GM18868 (cell line): Measurements from ENCODE around the gene PCDHB2.
"Not testable (repeated sequence)": the region's sequence is repeated elsewhere in the genome, so short reads cannot be mapped to it uniquely, and the experiment has no call there.

Source experiments
- ATAC-seq: cut with Tn5 transposase; IDR thresholded peaks from one replicate; pipeline ENCODE4 v1.9.1; 2021; ENCODE audit warnings: mild to moderate bottlenecking, moderate library complexity; ENCODE audit not compliant: unreplicated experiment

PCDHB2 gene

GRCh38 chr5:141094481-141095262 lies at the start of gene PCDHB2:
Gene PCDHB2 (plus strand): TSS chr5:141094615. CDS start chr5:141094791, 176 bp downstream.
- no peak for ATAC-seq

DNA sequence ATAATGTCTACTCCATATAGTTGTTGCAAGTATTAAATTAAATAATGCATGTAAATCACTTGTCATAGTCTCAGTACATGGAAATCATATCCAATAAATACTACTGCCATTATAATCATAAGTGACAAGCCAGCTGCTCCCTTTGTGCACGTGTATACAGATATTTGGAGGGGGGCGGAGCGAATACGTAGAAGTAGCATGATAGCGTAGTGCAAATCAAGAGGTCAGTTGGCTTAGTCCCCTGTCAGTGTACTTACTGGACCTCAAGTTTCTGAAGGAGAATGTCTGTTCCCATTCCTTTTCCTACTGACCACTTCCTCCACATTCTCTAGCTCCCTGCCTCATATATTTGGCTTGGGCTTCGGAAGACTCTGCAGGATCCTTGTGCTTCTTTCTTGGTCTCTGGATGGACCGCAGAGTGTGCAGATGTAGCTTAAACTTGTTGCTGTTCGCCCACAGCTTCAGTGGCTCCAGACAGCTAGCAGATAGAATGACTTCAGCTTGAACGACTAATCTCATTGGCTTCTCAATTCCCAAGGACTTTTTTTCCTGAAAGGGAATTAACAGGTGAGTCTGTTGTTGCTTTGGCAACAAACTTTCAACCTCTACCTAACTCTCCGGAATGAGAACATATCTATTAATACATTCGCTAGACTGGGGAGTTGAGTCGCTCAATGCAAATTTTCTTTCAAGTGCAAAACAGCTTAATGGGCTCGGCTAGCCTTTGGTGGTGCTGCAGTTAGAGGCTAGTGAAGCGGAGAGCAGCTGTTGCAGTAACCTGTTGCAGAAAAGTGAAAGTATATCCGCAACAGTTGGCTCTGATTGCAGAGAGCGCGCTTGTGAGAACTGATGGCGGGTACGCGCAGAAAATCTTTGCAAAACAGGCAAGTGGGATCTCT lies 43.5 kb upstream of the PCDHB2 start, which contains the start of gene PCDHB1:
Gene PCDHB1, plus strand, starts transcription at position 753 of the 899 bp plus-strand sequence. Its CDS starts 97 bp downstream, at position 850.
- ATAC-seq: no peak

DNA sequence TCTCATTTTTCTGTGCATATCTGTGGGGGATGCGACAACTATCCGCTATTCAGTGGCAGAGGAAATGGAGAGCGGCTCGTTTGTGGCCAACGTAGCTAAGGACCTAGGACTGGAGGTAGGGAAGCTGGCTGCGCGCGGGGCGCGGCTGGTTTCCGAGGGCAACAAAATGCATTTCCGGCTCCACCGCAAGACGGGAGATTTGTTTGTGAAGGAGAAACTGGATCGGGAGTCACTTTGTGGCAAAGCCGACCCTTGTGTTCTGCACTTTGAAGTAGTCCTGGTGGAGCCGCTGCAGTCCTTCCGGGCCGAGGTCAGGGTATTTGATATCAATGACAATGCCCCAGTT lies 42.9 kb upstream of the PCDHB2 start:
- ATAC-seq: no peak

GRCh38 chr5:141077826-141078225 lies 16.6 kb upstream of the PCDHB2 start:
- ATAC-seq: no peak

- ATAC-seq: no peak
These were observed 12.2 kb upstream of the PCDHB2 start for GRCh38 chr5:141082228-141082627.

DNA sequence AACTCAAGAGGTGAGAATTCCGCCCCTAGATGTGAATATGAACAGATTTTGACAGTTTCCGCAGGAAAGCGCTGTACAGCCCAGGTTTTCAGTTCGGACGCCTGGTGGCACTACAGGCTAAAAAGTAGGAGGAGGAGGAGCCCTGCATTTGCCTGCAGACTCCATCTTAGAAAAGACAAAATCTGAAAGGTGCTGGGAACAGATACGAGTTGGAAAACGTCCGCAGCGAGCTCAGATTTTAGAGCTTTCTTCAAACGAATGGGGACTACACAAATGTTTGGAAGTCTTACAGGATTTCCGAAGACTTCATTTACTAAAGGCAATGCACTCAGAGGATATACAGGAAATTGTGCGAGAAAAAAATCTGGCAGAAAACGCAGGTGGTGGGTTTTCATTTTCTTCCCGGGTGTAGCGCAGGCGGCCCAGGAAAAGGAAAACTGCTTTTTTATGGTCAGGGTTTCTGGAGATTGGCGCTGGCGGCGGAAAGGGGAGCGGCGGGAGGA lies 9.9 kb upstream of the PCDHB2 start:
- ATAC-seq: peak; percentile 64

GRCh38 chr5:141095263-141095641 lies 837 bp downstream of the PCDHB2 start:
- ATAC-seq: no peak

DNA sequence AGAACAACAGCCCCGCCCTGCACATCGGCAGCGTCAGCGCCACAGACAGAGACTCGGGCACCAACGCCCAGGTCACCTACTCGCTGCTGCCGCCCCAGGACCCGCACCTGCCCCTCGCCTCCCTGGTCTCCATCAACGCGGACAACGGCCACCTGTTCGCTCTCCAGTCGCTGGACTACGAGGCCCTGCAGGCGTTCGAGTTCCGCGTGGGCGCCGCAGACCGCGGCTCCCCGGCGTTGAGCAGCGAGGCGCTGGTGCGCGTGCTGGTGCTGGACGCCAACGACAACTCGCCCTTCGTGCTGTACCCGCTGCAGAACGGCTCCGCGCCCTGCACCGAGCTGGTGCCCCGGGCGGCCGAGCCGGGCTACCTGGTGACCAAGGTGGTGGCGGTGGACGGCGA lies 1.8 kb downstream of the PCDHB2 start:
- not testable (repeated sequence) for ATAC-seq

DNA sequence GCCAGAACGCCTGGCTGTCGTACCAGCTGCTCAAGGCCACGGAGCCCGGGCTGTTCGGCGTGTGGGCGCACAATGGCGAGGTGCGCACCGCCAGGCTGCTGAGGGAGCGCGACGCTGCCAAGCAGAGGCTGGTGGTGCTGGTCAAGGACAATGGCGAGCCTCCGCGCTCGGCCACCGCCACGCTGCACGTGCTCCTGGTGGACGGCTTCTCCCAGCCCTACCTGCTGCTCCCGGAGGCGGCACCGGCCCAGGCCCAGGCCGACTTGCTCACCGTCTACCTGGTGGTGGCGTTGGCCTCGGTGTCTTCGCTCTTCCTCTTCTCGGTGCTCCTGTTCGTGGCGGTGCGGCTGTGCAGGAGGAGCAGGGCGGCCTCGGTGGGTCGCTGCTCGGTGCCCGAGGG lies 2.2 kb downstream of the PCDHB2 start:
- not testable (repeated sequence) for ATAC-seq

DNA sequence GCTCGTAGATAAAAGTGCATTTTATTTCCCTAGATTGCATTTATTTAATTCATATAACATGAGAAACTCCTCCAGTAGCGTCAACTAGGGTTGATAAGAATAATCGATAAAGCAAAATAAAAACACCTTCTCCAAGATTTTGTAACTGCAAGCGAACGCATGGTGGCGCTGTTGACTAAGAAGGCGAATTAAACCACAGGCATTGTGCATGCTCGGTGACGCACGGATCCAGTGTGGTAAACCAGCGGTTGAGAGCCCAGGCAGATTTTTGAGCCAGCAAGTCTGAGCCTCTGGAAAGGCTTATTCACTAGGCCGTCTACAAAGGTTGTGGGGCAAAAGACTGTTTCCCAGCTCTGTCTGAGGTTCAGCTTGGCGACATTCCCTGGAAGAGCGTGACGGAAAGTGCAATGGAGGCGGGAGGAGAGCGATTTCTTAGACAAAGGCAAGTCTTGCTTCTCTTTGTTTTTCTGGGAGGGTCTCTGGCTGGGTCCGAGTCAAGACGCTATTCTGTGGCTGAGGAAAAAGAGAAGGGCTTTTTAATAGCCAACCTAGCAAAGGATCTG lies 5.9 kb downstream of the PCDHB2 start, which contains the start of gene PCDHB3:
Gene PCDHB3, plus strand, starts transcription at position 231 of the 563 bp plus-strand sequence. Its CDS starts 177 bp downstream, at position 408.
- ATAC-seq: no peak

DNA sequence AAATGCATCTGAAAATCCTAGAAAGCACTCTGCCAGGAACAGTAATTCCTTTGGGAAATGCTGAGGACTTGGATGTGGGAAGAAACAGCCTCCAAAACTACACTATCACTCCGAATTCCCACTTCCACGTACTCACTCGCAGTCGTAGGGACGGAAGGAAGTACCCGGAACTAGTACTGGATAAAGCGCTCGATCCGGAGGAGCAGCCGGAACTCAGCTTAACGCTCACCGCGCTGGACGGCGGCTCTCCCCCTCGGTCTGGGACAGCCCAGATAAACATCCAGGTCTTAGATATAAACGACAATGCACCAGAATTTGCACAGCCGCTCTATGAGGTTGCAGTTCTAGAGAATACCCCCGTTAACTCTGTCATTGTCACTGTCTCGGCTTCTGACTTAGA lies 6.6 kb downstream of the PCDHB2 start:
- no peak for ATAC-seq

- ATAC-seq: not testable (repeated sequence)
These were observed 7.7 kb downstream of the PCDHB2 start for GRCh38 chr5:141102070-141102469.

DNA sequence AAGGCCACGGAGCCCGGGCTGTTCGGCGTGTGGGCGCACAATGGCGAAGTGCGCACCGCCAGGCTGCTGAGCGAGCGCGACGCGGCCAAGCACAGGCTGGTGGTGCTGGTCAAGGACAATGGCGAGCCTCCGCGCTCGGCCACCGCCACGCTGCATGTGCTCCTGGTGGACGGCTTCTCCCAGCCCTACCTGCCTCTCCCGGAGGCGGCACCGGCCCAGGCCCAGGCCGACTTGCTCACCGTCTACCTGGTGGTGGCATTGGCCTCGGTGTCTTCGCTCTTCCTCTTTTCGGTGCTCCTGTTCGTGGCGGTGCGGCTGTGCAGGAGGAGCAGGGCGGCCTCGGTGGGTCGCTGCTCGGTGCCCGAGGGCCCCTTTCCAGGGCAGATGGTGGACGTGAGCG lies 8.1 kb downstream of the PCDHB2 start:
- ATAC-seq: not testable (repeated sequence)

GRCh38 chr5:141105350-141105749 lies 10.9 kb downstream of the PCDHB2 start:
- no peak for ATAC-seq

GRCh38 chr5:141119250-141119649 lies 24.8 kb downstream of the PCDHB2 start:
- ATAC-seq: no peak

- ATAC-seq: no peak
These were observed 27.1 kb downstream of the PCDHB2 start, which contains the start of gene PCDHB4 for GRCh38 chr5:141121563-141121962. Gene PCDHB4 (plus strand): TSS chr5:141121818. CDS start chr5:141121999, 181 bp downstream.

GRCh38 chr5:141121985-141122384 lies 27.6 kb downstream of the PCDHB2 start:
- ATAC-seq: no peak

DNA sequence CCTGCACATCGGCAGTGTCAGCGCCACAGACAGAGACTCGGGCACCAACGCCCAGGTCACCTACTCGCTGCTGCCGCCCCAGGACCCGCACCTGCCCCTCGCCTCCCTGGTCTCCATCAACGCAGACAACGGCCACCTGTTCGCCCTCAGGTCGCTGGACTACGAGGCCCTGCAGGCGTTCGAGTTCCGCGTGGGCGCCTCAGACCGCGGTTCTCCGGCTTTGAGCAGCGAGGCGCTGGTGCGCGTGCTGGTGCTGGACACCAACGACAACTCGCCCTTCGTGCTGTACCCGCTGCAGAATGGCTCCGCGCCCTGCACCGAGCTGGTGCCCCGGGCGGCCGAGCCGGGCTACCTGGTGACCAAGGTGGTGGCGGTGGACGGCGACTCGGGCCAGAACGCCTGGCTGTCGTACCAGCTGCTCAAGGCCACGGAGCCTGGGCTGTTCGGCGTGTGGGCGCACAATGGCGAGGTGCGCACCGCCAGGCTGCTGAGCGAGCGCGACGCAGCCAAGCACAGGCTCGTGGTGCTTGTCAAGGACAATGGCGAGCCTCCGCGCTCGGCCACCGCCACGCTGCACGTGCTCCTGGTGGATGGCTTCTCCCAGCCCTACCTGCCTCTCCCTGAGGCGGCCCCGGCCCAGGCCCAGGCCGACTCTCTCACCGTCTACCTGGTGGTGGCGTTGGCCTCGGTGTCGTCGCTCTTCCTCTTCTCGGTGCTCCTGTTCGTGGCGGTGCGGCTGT lies 29.2 kb downstream of the PCDHB2 start:
- ATAC-seq: not testable (repeated sequence)

- ATAC-seq: no peak
These were observed 32.9 kb downstream of the PCDHB2 start for GRCh38 chr5:141127305-141127704.

GRCh38 chr5:141135030-141135717 lies 40.8 kb downstream of the PCDHB2 start, which contains the start of gene PCDHB5:
Gene PCDHB5 (plus strand): TSS chr5:141135206. CDS start chr5:141135435, 229 bp downstream.
- ATAC-seq: no peak
